ENCODE measurements around the gene DAG1. TPM values are rescaled to one million over a fixed set of nuclear protein-coding genes. Genes with fewer than 3 reads are reported as not detected.
A peak's percentile ranks its signal among the peaks of the same experiment; 100 is the strongest.

Gene DAG1
- total RNA-seq, 1 donor from 2014 or later: 88.2 TPM

DNA sequence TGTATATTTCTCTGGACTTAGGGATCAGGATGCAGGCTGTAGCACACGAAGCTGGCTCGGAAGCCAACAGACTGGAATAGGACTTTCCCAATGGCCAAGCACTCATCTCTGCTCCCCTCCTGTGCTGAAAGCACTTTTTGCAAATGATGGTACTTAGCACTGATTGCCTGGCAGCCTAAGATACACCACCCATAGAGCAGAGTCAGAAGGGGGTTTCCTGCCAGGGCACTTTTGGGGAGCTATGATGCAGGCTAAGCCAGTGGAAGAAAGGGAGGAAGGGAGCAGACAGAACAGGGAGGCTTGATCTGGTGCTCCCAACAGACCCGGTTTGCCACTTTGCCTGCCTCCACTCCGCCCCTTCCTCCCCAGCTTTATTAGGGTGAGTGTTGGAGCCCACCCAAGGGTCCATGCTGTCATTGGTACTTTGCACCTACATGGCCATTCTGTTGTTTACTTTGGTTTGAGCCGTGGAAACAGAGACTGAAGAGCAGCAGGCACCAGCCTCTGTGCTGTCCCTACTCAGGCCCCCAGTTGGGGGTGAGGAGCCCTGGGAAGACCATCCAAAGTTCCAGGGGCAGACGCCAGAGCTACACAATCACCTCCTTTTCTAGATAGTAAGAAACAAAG lies 100.1 kb downstream of the DAG1 start:
- H3K36me3 ChIP-seq: no peaks in the 10 kb centered on the region
- intact Hi-C loops (cut with DNase I): no loop called here
- no peak overlapping the region for H3K27ac ChIP-seq
- no peak overlapping the region for H3K4me3 ChIP-seq
- H3K9me3 ChIP-seq: no peaks in the 10 kb centered on the region
- no peaks in the 10 kb centered on the region for H3K4me1 ChIP-seq
- DNase-seq (peak; percentile 16), ATAC-seq (no peak)
- no peaks in the 10 kb centered on the region for H3K27me3 ChIP-seq
- TF ChIP-seq, protein P1, sequence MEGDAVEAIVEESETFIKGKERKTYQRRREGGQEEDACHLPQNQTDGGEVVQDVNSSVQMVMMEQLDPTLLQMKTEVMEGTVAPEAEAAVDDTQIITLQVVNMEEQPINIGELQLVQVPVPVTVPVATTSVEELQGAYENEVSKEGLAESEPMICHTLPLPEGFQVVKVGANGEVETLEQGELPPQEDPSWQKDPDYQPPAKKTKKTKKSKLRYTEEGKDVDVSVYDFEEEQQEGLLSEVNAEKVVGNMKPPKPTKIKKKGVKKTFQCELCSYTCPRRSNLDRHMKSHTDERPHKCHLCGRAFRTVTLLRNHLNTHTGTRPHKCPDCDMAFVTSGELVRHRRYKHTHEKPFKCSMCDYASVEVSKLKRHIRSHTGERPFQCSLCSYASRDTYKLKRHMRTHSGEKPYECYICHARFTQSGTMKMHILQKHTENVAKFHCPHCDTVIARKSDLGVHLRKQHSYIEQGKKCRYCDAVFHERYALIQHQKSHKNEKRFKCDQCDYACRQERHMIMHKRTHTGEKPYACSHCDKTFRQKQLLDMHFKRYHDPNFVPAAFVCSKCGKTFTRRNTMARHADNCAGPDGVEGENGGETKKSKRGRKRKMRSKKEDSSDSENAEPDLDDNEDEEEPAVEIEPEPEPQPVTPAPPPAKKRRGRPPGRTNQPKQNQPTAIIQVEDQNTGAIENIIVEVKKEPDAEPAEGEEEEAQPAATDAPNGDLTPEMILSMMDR (IDR thresholded peaks at IDR 0.05): no peak

- no peaks in the 10 kb centered on the region for H3K4me1 ChIP-seq
- intact Hi-C loops (cut with DNase I): no loop called here
- no peak overlapping the region for H3K27ac ChIP-seq
- TF ChIP-seq, protein P1 (IDR thresholded peaks at IDR 0.05): no peak
- no peaks in the 10 kb centered on the region for H3K36me3 ChIP-seq
- no peaks in the 10 kb centered on the region for H3K9me3 ChIP-seq
- H3K4me3 ChIP-seq: no peak overlapping the region
- H3K27me3 ChIP-seq: no peaks in the 10 kb centered on the region
- ATAC-seq (no peak), DNase-seq (no peak)
These were observed 112.1 kb downstream of the DAG1 start for GRCh38 chr3:49582177-49582576.

Other genes starting within 250 kb of the DAG1 start
- 6.8 TPM for gene C3orf62, start 193.0 kb upstream of the DAG1 start, total RNA-seq
- gene USP4, start 130.2 kb upstream of the DAG1 start, total RNA-seq: 69.6 TPM
- gene GPX1, start 111.9 kb upstream of the DAG1 start, total RNA-seq: 415 TPM
- 543 TPM for gene RHOA, start 58.3 kb upstream of the DAG1 start, total RNA-seq
- 38.1 TPM for gene TCTA, start 57.8 kb upstream of the DAG1 start, total RNA-seq
- gene AMT, start 47.8 kb upstream of the DAG1 start, total RNA-seq: 9.0 TPM
- gene NICN1, start 40.9 kb upstream of the DAG1 start, total RNA-seq: 23.1 TPM
- gene BSN, start 84.2 kb downstream of the DAG1 start, total RNA-seq: 0.43 TPM
- 88.5 TPM for gene APEH, start 204.1 kb downstream of the DAG1 start, total RNA-seq
- 23.7 TPM for gene MST1, start 219.2 kb downstream of the DAG1 start, total RNA-seq
- gene RNF123, start 219.3 kb downstream of the DAG1 start, total RNA-seq: 41.4 TPM
- gene AMIGO3, start 249.4 kb downstream of the DAG1 start, total RNA-seq: 0.26 TPM